Measurements from ENCODE around the gene MICAL2.

Gene MICAL2

GRCh38 chr11:12088531-12088930 is 21.9 kb upstream of the MICAL2 start:
- Histone ChIP-seq H3K27me3 (no peaks in the 10 kb centered on the region), H3K4me3 (ENCODE audit: low read depth, low read length) (no peak overlapping the region), H3K4me1 (no peaks in the 10 kb centered on the region), H3K36me3 (no peaks in the 10 kb centered on the region), H3K9me3 (no peaks in the 10 kb centered on the region)
- DNase-seq = no peak
- TF ChIP-seq CTCF (IDR thresholded peaks at IDR 0.05; ENCODE audit: low read depth, low read length) = no peak

- DNase-seq = no peak
- Histone ChIP-seq H3K4me3 (ENCODE audit: low read depth, low read length) (no peak overlapping the region), H3K4me1 (no peaks in the 10 kb centered on the region), H3K36me3 (no peaks in the 10 kb centered on the region), H3K9me3 (no peaks in the 10 kb centered on the region), H3K27me3 (no peaks in the 10 kb centered on the region)
- no peak for TF ChIP-seq CTCF (IDR thresholded peaks at IDR 0.05; ENCODE audit: low read depth, low read length)
Measured at GRCh38 chr11:12089041-12089440, 21.3 kb upstream of the MICAL2 start.

GRCh38 chr11:12089473-12089872 is 20.9 kb upstream of the MICAL2 start:
- Histone ChIP-seq H3K4me1 (no peaks in the 10 kb centered on the region), H3K36me3 (no peaks in the 10 kb centered on the region), H3K27me3 (no peaks in the 10 kb centered on the region), H3K4me3 (ENCODE audit: low read depth, low read length) (no peak overlapping the region), H3K9me3 (no peaks in the 10 kb centered on the region)
- no peak for TF ChIP-seq CTCF (IDR thresholded peaks at IDR 0.05; ENCODE audit: low read depth, low read length)
- DNase-seq = no peak

- Histone ChIP-seq H3K4me3 (ENCODE audit: low read depth, low read length) (no peak overlapping the region), H3K27me3 (no peaks in the 10 kb centered on the region), H3K36me3 (no peaks in the 10 kb centered on the region), H3K4me1 (no peaks in the 10 kb centered on the region), H3K9me3 (no peaks in the 10 kb centered on the region)
- TF ChIP-seq CTCF (IDR thresholded peaks at IDR 0.05; ENCODE audit: low read depth, low read length) = no peak
- no peak for DNase-seq
Measured at GRCh38 chr11:12090061-12090591, 20.3 kb upstream of the MICAL2 start.

- H3K4me3 ChIP-seq (ENCODE audit: low read depth, low read length) = no peak overlapping the region
- no peaks in the 10 kb centered on the region for H3K4me1 ChIP-seq
- no peak for DNase-seq
- no peaks in the 10 kb centered on the region for H3K9me3 ChIP-seq
- no peak for TF ChIP-seq CTCF (IDR thresholded peaks at IDR 0.05; ENCODE audit: low read depth, low read length)
- no peaks in the 10 kb centered on the region for H3K36me3 ChIP-seq
- H3K27me3 ChIP-seq = no peaks in the 10 kb centered on the region
Measured at GRCh38 chr11:12090761-12091258, 19.6 kb upstream of the MICAL2 start.

GRCh38 chr11:12091956-12092558 is 18.3 kb upstream of the MICAL2 start:
- Histone ChIP-seq H3K27me3 (no peaks in the 10 kb centered on the region), H3K4me1 (no peaks in the 10 kb centered on the region), H3K4me3 (ENCODE audit: low read depth, low read length) (no peak overlapping the region), H3K36me3 (no peaks in the 10 kb centered on the region), H3K9me3 (no peaks in the 10 kb centered on the region)
- no peak for DNase-seq
- no peak for TF ChIP-seq CTCF (IDR thresholded peaks at IDR 0.05; ENCODE audit: low read depth, low read length)
